Measurements from ENCODE around the gene TAF7. TPM values are rescaled to one million over a fixed set of nuclear protein-coding genes. Genes with fewer than 3 reads are reported as not detected.

Gene TAF7
- total RNA-seq, 2 donors from 2014 or later: 52.3 to 66.1 TPM

DNA sequence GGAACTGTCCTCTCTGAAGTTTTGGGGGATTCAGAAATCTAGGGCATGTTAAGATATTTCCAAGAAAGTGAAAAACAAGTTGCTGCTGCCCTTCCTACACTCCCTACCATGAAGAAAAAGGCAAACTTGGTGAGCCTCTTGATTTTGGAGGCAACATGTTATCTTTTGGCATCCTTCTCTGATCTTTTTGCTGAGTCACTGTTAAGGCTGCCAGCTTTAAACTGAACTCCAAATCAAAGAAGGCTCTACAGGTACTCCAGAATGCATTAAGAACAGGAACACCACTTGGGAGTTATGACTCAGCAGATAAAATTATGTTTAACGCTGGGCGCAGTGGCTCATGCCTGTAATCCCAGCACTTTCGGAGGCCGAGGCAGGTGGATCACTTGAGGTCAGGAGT lies 51.4 kb downstream of the TAF7 start:
- ATAC-seq (no peak), DNase-seq (no peak)
- intact Hi-C loops (cut with DNase I, micrococcal nuclease): no loop called here

Other genes with a start within 250 kb of the TAF7 start
- gene PCDHB2, start 226.2 kb downstream of the TAF7 start, total RNA-seq: 1 to 10 TPM; 1.1 to 1.2 TPM
- 1 to 10 TPM in 1 of 2 donors, under 1 TPM in 1; 0.73 to 1.4 TPM for gene PCDHB3, start 220.3 kb downstream of the TAF7 start, total RNA-seq
- gene PCDHB4, start 199.0 kb downstream of the TAF7 start, total RNA-seq: under 1 TPM; 0.46 to 0.81 TPM
- under 1 TPM; 0.31 to 0.56 TPM for gene PCDHB5, start 185.6 kb downstream of the TAF7 start, total RNA-seq
- gene PCDHB6, start 170.7 kb downstream of the TAF7 start, total RNA-seq: under 1 TPM in 1 of 2 donors, not detected in 1; 0.11 TPM
- gene PCDHB7, start 148.1 kb downstream of the TAF7 start, total RNA-seq: under 1 TPM; 0.12 to 0.34 TPM
- under 1 TPM; 0.59 to 0.67 TPM for gene PCDHB8, start 143.0 kb downstream of the TAF7 start, total RNA-seq
- 1 to 10 TPM in 1 of 2 donors, under 1 TPM in 1; 0.34 to 1.2 TPM for gene PCDHB16, start 138.4 kb downstream of the TAF7 start, total RNA-seq
- under 1 TPM; 0.34 to 0.61 TPM for gene PCDHB9, start 133.6 kb downstream of the TAF7 start, total RNA-seq
- under 1 TPM; 0.40 to 0.56 TPM for gene PCDHB10, start 128.4 kb downstream of the TAF7 start, total RNA-seq
- gene PCDHB11, start 121.2 kb downstream of the TAF7 start, total RNA-seq: 1 to 10 TPM in 1 of 2 donors, under 1 TPM in 1; 0.82 to 1.4 TPM
- gene PCDHB12, start 112.1 kb downstream of the TAF7 start, total RNA-seq: under 1 TPM; 0.24 to 0.42 TPM
- gene PCDHB13, start 106.9 kb downstream of the TAF7 start, total RNA-seq: 1 to 10 TPM; 1.3 to 2.0 TPM
- gene PCDHB14, start 97.4 kb downstream of the TAF7 start, total RNA-seq: 1 to 10 TPM; 1.2 to 1.7 TPM
- gene PCDHB15, start 75.4 kb downstream of the TAF7 start, total RNA-seq: 1 to 10 TPM in 1 of 2 donors, under 1 TPM in 1; 0.49 to 1.1 TPM
- gene SLC25A2, start 16.7 kb downstream of the TAF7 start, total RNA-seq: 1 to 10 TPM in 1 of 2 donors, under 1 TPM in 1; 0.95 to 1.4 TPM
- under 1 TPM; 0.31 TPM for gene PCDHGA1, start 9.7 kb upstream of the TAF7 start, total RNA-seq
- gene PCDHGA2, start 18.0 kb upstream of the TAF7 start, total RNA-seq: under 1 TPM; 0.31 to 0.75 TPM
- gene PCDHGA3, start 23.0 kb upstream of the TAF7 start, total RNA-seq: under 1 TPM; 0.21 to 0.39 TPM
- 1 to 10 TPM in 1 of 2 donors, under 1 TPM in 1; 0.79 to 1.1 TPM for gene PCDHGB1, start 29.3 kb upstream of the TAF7 start, total RNA-seq
- gene PCDHGA4, start 34.2 kb upstream of the TAF7 start, total RNA-seq: under 1 TPM; 0.37 to 0.84 TPM
- 1 to 10 TPM; 1.6 to 1.7 TPM for gene PCDHGB2, start 39.2 kb upstream of the TAF7 start, total RNA-seq
- gene PCDHGA5, start 43.4 kb upstream of the TAF7 start, total RNA-seq: 1 to 10 TPM in 1 of 2 donors, under 1 TPM in 1; 0.70 to 1.5 TPM
- gene PCDHGB3, start 49.5 kb upstream of the TAF7 start, total RNA-seq: 1 to 10 TPM in 1 of 2 donors, under 1 TPM in 1; 0.98 to 1.5 TPM
- 1 to 10 TPM; 1.6 to 2.0 TPM for gene PCDHGA6, start 53.1 kb upstream of the TAF7 start, total RNA-seq
- 1 to 10 TPM; 1.3 to 1.5 TPM for gene PCDHGA7, start 62.0 kb upstream of the TAF7 start, total RNA-seq
- 1 to 10 TPM in 1 of 2 donors, under 1 TPM in 1; 0.98 to 1.3 TPM for gene PCDHGB4, start 66.9 kb upstream of the TAF7 start, total RNA-seq
- under 1 TPM; 0.73 to 0.82 TPM for gene PCDHGA8, start 71.8 kb upstream of the TAF7 start, total RNA-seq
- gene PCDHGB5, start 77.2 kb upstream of the TAF7 start, total RNA-seq: 1 to 10 TPM; 3.4 to 4.0 TPM
- 1 to 10 TPM; 1.6 to 2.6 TPM for gene PCDHGA9, start 82.0 kb upstream of the TAF7 start, total RNA-seq
- 1 to 10 TPM; 1.9 to 2.2 TPM for gene PCDHGB6, start 87.2 kb upstream of the TAF7 start, total RNA-seq
- 1 to 10 TPM; 2.8 to 5.3 TPM for gene PCDHGA10, start 92.2 kb upstream of the TAF7 start, total RNA-seq
- 1 to 10 TPM; 3.0 to 4.2 TPM for gene PCDHGB7, start 96.9 kb upstream of the TAF7 start, total RNA-seq
- 1 to 10 TPM; 1.3 to 2.2 TPM for gene PCDHGA11, start 100.3 kb upstream of the TAF7 start, total RNA-seq
- 1 to 10 TPM; 1.8 to 2.0 TPM for gene PCDHGA12, start 109.7 kb upstream of the TAF7 start, total RNA-seq
- 10 to 100 TPM; 15.3 to 16.0 TPM for gene PCDHGC3, start 155.2 kb upstream of the TAF7 start, total RNA-seq
- under 1 TPM; 0.64 to 0.92 TPM for gene PCDHGC4, start 164.2 kb upstream of the TAF7 start, total RNA-seq
- gene PCDHGC5, start 168.3 kb upstream of the TAF7 start, total RNA-seq: under 1 TPM; 0.75 to 0.76 TPM

All from left colon (tissue), 2 donors.